Lower leg skin (tissue), 3 donors: ENCODE results near the gene GGT6.

Experiments used
- CTCF ChIP-seq, 3 donors: fragments of 450-650 bp; IDR thresholded peaks; one replicate each; pipeline ENCODE4 v1.5.1; 2016; ENCODE audit warnings: antibody characterized with exemption in 3 of 3, mild to moderate bottlenecking in 3 of 3, moderate library complexity in 2 of 3
- POLR2A ChIP-seq, 2 donors: fragments of 450-650 bp; IDR thresholded peaks; one replicate each; pipeline ENCODE4 v1.6.1; 2016 to 2017; ENCODE audit warnings: antibody characterized with exemption in 2 of 2, mild to moderate bottlenecking in 1 of 2, moderate library complexity in 1 of 2

- TF ChIP-seq CTCF (IDR thresholded peaks at IDR 0.05) (no peak), POLR2A (IDR thresholded peaks at IDR 0.05) (no peak)
Measured at GRCh38 chr17:4507361-4508111, 52.8 kb downstream of the GGT6 start.
